GM23338 (cell line): Measurements from ENCODE around the gene SLC39A11.

ENCODE experiments used
- CREB1 ChIP-seq: fragments of 250-450 bp; sonication (Bioruptor Pico); IDR thresholded peaks from 2 replicates; pipeline ENCODE4 v1.5.0; 2020; ENCODE audit warnings: low read depth, mild to moderate bottlenecking, moderate library complexity
- EZH2 ChIP-seq: fragments of 200-600 bp; sonication (generic); IDR thresholded peaks from one replicate; pipeline ENCODE4 v1.8.0; 2017; ENCODE audit warnings: antibody characterized with exemption, mild to moderate bottlenecking, low read depth; ENCODE audit not compliant: unreplicated experiment
- EZH2phosphoT487 ChIP-seq: fragments of 200-600 bp; sonication (generic); IDR thresholded peaks from one replicate; pipeline ENCODE4 v1.8.1; 2018; ENCODE audit warnings: antibody characterized with exemption; ENCODE audit not compliant: unreplicated experiment
- JUNB ChIP-seq: IDR thresholded peaks from one replicate; pipeline ENCODE4 v1.6.1; 2016; ENCODE audit warnings: antibody characterized with exemption; ENCODE audit not compliant: unreplicated experiment
- NANOG ChIP-seq: IDR thresholded peaks from 2 replicates; pipeline ENCODE4 v1.6.1; 2016; ENCODE audit warnings: antibody characterized with exemption, borderline replicate concordance
- POLR2AphosphoS5 ChIP-seq: IDR thresholded peaks from 2 replicates; pipeline ENCODE4 v1.6.1; 2016; ENCODE audit warnings: antibody characterized with exemption, low read depth
- ZNF114 ChIP-seq: fragments of 250-450 bp; sonication (Bioruptor Pico); IDR thresholded peaks from 2 replicates; pipeline ENCODE4 v1.5.0; 2020; ENCODE audit warnings: mild to moderate bottlenecking, moderate library complexity
- ZNF331 ChIP-seq: fragments of 250-450 bp; sonication (Bioruptor Pico); IDR thresholded peaks from 2 replicates; pipeline ENCODE4 v1.5.0; 2020; ENCODE audit warnings: low read depth, mild to moderate bottlenecking, moderate library complexity
- TF ChIP-seq, protein P1 (sequence below), 2 experiments: fragments of 200-600 bp in 1 of 2; sonication (generic) in 1 of 2; conservative IDR thresholded peaks; 2 replicates each; pipeline versions ENCODE4 v1.5.1 to v1.6.1; 2016 to 2017; ENCODE audit warnings: antibody characterized with exemption in 2 of 2, low read depth in 2 of 2, mild to moderate bottlenecking in 2 of 2, moderate library complexity in 1 of 2
- TF ChIP-seq, protein P2 (sequence below): IDR thresholded peaks from one replicate; pipeline ENCODE4 v1.6.1; 2018; ENCODE audit warnings: antibody characterized with exemption; ENCODE audit not compliant: unreplicated experiment
- TF ChIP-seq, protein P3 (sequence below): IDR thresholded peaks from 2 replicates; pipeline ENCODE4 v1.6.1; 2016; ENCODE audit warnings: antibody characterized with exemption
- TF ChIP-seq, protein P4 (sequence below): fragments of 250-450 bp; sonication (Bioruptor Pico); IDR thresholded peaks from 2 replicates; pipeline ENCODE4 v1.5.0; 2020; ENCODE audit warnings: mild to moderate bottlenecking, moderate library complexity

DNA sequence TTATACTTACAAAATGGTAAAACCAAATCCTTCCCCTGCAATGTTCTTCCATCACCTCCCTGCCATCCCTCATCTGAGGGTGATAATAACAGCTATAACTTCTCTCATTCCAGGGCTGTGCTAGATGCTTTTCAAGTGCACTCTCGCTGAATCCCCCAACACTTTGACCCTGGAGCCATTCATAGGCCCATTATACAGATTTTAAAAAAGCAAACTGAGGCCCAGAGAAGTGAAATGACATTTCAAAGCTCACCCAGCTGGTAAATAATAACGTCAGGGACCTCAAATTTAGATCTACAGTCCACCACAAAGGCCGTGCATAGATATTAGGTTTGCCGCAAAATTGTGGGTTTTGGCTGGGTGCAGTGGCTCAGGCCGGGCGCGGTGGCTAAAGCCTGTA is 378.8 kb downstream of the SLC39A11 start:
- TF ChIP-seq, protein P1, sequence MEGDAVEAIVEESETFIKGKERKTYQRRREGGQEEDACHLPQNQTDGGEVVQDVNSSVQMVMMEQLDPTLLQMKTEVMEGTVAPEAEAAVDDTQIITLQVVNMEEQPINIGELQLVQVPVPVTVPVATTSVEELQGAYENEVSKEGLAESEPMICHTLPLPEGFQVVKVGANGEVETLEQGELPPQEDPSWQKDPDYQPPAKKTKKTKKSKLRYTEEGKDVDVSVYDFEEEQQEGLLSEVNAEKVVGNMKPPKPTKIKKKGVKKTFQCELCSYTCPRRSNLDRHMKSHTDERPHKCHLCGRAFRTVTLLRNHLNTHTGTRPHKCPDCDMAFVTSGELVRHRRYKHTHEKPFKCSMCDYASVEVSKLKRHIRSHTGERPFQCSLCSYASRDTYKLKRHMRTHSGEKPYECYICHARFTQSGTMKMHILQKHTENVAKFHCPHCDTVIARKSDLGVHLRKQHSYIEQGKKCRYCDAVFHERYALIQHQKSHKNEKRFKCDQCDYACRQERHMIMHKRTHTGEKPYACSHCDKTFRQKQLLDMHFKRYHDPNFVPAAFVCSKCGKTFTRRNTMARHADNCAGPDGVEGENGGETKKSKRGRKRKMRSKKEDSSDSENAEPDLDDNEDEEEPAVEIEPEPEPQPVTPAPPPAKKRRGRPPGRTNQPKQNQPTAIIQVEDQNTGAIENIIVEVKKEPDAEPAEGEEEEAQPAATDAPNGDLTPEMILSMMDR (conservative IDR thresholded peaks at IDR 0.05; ENCODE audit: low read depth in 2 of 2) = no peak
- no peak for TF ChIP-seq ZNF331
- TF ChIP-seq POLR2AphosphoS5 = no peak
- no peak for TF ChIP-seq CREB1 (CRISPR knock-in tag)
- TF ChIP-seq EZH2 = no peak
- TF ChIP-seq JUNB = no peak
- TF ChIP-seq EZH2phosphoT487 = no peak
- TF ChIP-seq, protein P2, sequence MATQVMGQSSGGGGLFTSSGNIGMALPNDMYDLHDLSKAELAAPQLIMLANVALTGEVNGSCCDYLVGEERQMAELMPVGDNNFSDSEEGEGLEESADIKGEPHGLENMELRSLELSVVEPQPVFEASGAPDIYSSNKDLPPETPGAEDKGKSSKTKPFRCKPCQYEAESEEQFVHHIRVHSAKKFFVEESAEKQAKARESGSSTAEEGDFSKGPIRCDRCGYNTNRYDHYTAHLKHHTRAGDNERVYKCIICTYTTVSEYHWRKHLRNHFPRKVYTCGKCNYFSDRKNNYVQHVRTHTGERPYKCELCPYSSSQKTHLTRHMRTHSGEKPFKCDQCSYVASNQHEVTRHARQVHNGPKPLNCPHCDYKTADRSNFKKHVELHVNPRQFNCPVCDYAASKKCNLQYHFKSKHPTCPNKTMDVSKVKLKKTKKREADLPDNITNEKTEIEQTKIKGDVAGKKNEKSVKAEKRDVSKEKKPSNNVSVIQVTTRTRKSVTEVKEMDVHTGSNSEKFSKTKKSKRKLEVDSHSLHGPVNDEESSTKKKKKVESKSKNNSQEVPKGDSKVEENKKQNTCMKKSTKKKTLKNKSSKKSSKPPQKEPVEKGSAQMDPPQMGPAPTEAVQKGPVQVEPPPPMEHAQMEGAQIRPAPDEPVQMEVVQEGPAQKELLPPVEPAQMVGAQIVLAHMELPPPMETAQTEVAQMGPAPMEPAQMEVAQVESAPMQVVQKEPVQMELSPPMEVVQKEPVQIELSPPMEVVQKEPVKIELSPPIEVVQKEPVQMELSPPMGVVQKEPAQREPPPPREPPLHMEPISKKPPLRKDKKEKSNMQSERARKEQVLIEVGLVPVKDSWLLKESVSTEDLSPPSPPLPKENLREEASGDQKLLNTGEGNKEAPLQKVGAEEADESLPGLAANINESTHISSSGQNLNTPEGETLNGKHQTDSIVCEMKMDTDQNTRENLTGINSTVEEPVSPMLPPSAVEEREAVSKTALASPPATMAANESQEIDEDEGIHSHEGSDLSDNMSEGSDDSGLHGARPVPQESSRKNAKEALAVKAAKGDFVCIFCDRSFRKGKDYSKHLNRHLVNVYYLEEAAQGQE = no peak
- TF ChIP-seq, protein P3, sequence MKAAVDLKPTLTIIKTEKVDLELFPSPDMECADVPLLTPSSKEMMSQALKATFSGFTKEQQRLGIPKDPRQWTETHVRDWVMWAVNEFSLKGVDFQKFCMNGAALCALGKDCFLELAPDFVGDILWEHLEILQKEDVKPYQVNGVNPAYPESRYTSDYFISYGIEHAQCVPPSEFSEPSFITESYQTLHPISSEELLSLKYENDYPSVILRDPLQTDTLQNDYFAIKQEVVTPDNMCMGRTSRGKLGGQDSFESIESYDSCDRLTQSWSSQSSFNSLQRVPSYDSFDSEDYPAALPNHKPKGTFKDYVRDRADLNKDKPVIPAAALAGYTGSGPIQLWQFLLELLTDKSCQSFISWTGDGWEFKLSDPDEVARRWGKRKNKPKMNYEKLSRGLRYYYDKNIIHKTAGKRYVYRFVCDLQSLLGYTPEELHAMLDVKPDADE = no peak
- TF ChIP-seq, protein P4, sequence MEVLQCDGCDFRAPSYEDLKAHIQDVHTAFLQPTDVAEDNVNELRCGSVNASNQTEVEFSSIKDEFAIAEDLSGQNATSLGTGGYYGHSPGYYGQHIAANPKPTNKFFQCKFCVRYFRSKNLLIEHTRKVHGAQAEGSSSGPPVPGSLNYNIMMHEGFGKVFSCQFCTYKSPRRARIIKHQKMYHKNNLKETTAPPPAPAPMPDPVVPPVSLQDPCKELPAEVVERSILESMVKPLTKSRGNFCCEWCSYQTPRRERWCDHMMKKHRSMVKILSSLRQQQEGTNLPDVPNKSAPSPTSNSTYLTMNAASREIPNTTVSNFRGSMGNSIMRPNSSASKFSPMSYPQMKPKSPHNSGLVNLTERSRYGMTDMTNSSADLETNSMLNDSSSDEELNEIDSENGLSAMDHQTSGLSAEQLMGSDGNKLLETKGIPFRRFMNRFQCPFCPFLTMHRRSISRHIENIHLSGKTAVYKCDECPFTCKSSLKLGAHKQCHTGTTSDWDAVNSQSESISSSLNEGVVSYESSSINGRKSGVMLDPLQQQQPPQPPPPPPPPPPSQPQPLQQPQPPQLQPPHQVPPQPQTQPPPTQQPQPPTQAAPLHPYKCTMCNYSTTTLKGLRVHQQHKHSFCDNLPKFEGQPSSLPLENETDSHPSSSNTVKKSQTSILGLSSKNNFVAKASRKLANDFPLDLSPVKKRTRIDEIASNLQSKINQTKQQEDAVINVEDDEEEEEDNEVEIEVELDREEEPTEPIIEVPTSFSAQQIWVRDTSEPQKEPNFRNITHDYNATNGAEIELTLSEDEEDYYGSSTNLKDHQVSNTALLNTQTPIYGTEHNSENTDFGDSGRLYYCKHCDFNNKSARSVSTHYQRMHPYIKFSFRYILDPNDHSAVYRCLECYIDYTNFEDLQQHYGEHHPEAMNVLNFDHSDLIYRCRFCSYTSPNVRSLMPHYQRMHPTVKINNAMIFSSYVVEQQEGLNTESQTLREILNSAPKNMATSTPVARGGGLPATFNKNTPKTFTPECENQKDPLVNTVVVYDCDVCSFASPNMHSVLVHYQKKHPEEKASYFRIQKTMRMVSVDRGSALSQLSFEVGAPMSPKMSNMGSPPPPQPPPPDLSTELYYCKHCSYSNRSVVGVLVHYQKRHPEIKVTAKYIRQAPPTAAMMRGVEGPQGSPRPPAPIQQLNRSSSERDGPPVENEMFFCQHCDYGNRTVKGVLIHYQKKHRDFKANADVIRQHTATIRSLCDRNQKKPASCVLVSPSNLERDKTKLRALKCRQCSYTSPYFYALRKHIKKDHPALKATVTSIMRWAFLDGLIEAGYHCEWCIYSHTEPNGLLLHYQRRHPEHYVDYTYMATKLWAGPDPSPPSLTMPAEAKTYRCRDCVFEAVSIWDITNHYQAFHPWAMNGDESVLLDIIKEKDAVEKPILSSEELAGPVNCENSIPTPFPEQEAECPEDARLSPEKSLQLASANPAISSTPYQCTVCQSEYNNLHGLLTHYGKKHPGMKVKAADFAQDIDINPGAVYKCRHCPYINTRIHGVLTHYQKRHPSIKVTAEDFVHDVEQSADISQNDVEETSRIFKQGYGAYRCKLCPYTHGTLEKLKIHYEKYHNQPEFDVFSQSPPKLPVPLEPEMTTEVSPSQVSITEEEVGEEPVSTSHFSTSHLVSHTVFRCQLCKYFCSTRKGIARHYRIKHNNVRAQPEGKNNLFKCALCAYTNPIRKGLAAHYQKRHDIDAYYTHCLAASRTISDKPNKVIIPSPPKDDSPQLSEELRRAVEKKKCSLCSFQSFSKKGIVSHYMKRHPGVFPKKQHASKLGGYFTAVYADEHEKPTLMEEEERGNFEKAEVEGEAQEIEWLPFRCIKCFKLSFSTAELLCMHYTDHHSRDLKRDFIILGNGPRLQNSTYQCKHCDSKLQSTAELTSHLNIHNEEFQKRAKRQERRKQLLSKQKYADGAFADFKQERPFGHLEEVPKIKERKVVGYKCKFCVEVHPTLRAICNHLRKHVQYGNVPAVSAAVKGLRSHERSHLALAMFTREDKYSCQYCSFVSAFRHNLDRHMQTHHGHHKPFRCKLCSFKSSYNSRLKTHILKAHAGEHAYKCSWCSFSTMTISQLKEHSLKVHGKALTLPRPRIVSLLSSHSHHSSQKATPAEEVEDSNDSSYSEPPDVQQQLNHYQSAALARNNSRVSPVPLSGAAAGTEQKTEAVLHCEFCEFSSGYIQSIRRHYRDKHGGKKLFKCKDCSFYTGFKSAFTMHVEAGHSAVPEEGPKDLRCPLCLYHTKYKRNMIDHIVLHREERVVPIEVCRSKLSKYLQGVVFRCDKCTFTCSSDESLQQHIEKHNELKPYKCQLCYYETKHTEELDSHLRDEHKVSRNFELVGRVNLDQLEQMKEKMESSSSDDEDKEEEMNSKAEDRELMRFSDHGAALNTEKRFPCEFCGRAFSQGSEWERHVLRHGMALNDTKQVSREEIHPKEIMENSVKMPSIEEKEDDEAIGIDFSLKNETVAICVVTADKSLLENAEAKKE (CRISPR knock-in tag) = no peak
- no peak for TF ChIP-seq NANOG
- TF ChIP-seq ZNF114 (CRISPR knock-in tag) = no peak
